A549 treated with AZD9567 at 1 μM for 4 hours (cell line): Measurements from ENCODE around the gene ULBP1. TPM values are rescaled to one million over a fixed set of nuclear protein-coding genes. Genes with fewer than 3 reads are reported as not detected.

Experiments
- total RNA-seq: library from RNA; stranded (reverse); fragments of 200-300 nt; extraction: Qiagen RNA extraction; gene quantifications from 5 replicates; pipeline ENCODE4 v1.2.3, GENCODE V29; 2022; ENCODE audit not compliant: insufficient read depth

Gene ULBP1, protein sequence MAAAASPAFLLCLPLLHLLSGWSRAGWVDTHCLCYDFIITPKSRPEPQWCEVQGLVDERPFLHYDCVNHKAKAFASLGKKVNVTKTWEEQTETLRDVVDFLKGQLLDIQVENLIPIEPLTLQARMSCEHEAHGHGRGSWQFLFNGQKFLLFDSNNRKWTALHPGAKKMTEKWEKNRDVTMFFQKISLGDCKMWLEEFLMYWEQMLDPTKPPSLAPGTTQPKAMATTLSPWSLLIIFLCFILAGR
- 0.61 to 0.91 TPM (median 0.79 TPM) in 5 replicates for total RNA-seq

GRCh38 chr6:149963462-149964307, at the start of gene ULBP1:
Gene ULBP1, plus strand, starts transcription at chr6:149963943. Its CDS starts 107 bp downstream, at chr6:149964050.

DNA sequence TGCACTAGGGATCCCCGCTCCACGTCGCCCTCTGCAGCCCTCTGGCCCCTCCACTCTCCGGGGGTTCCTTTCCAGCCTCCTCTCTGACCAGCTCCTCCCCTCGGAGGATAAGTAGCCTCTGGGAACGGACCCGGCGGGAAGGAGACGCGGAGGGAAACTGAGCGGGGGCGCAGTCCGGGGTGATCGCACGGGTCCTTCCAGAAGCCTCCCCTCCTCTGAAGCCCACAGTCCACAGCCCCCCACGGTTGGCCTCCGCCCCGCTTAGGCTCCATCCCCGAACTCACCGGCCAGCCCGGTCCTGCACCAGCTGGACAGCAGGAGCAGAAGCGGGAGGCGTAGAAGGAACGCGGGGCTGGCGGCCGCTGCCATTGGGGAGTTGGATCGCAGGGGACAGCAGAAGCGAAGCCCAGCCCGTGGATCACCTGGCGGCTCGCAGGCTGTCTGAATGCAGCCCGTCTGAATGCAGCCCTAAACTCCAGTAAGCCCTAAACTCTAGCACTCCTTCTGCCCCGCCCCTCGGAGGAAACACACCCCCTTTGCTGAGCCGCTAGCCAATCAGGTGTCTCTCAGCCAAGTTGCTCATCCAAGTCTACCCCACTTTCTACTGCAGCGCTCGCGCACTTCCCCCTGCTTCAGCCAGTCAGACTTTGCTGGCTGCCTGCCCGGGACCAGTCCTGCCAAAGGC, 41.0 kb upstream of the ULBP1 start, which contains the start of gene RAET1G:
TSS of gene RAET1G (minus strand) at position 480 of the 685 bp plus-strand sequence. CDS start at position 369, 111 bp downstream.

DNA sequence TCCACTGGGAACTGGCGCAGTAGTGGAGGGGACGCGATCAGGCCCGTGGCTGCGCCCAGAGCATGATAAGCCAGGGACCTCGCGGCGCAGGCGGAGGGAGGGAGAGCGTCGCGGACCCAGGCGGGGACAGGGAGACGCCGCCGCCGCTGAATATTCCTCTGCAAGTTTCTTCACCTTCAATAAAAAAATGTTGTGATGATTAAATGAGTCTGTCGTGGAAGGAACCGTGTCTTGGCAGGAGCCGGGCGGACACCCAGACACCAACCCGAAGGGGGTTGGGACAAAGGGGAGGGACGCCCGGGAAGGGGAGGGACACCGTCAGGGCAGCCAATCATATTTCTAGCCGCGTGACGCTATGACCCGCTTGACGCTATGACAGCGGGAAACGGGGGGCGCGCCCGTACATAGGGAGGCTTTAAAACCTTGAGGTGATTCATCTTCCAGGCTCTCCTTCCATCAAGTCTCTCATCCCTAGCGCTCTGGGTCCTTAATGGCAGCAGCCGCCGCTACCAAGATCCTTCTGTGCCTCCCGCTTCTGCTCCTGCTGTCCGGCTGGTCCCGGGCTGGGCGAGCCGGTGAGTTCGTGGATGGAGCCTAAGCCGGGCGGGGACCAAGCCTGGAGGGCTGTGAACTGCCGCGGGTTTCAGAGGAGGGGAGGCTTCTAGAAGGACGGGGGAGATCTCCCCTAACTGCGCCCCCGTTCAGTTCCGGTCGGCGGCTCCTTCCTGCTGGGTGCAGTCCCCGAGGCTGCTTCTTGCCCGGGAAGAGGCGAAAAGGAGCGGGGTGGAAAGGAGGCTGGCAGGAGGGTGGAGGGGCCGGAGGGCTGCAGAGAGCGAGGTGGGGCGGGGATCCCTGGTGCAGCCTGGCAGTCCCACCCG, 21.9 kb upstream of the ULBP1 start, which contains the start of gene ULBP2:
TSS of gene ULBP2 (plus strand) at position 432 of the 878 bp plus-strand sequence. CDS start at position 491, 59 bp downstream.

Other genes starting within 250 kb of the ULBP1 start
- 6.0 to 8.9 TPM (median 8.2 TPM) in 5 replicates for gene LATS1, start 245.8 kb upstream of the ULBP1 start, total RNA-seq
- 13.3 to 25.3 TPM (median 15.6 TPM) in 5 replicates for gene NUP43, start 217.4 kb upstream of the ULBP1 start, total RNA-seq
- gene PCMT1, start 214.2 kb upstream of the ULBP1 start, total RNA-seq = 86.1 to 106 TPM (median 88.8 TPM) in 5 replicates
- gene LRP11, start 99.6 kb upstream of the ULBP1 start, total RNA-seq = 25.2 to 36.5 TPM (median 34.9 TPM) in 5 replicates
- 1.5 to 2.9 TPM (median 1.9 TPM) in 4 of 5 replicates, not detected in the other for gene RAET1E, start 65.8 kb upstream of the ULBP1 start, total RNA-seq
- gene RAET1G, start 40.8 kb upstream of the ULBP1 start, total RNA-seq = 5.5 to 10.7 TPM (median 8.6 TPM) in 5 replicates
- 2.1 to 4.5 TPM (median 3.7 TPM) in 5 replicates for gene ULBP2, start 21.9 kb upstream of the ULBP1 start, total RNA-seq
- 0.27 to 0.49 TPM (median 0.38 TPM) in 4 of 5 replicates, not detected in the other for gene RAET1L, start 61.6 kb downstream of the ULBP1 start, total RNA-seq
- 3.2 to 7.8 TPM (median 3.7 TPM) in 5 replicates for gene ULBP3, start 105.2 kb downstream of the ULBP1 start, total RNA-seq
- gene PPP1R14C, start 179.1 kb downstream of the ULBP1 start, total RNA-seq = 1.2 to 2.2 TPM (median 2.0 TPM) in 5 replicates